HG02610 (cell line): ENCODE data around the gene AIFM2.
"Not testable (repeated sequence)": the region's sequence is repeated elsewhere in the genome, so short reads cannot be mapped to it uniquely, and the experiment has no call there.

Experiments used
- ATAC-seq: cut with Tn5 transposase; IDR thresholded peaks from one replicate; pipeline ENCODE4 v1.9.1; 2021; ENCODE audit warnings: mild to moderate bottlenecking, moderate library complexity; ENCODE audit not compliant: unreplicated experiment

AIFM2 gene

DNA sequence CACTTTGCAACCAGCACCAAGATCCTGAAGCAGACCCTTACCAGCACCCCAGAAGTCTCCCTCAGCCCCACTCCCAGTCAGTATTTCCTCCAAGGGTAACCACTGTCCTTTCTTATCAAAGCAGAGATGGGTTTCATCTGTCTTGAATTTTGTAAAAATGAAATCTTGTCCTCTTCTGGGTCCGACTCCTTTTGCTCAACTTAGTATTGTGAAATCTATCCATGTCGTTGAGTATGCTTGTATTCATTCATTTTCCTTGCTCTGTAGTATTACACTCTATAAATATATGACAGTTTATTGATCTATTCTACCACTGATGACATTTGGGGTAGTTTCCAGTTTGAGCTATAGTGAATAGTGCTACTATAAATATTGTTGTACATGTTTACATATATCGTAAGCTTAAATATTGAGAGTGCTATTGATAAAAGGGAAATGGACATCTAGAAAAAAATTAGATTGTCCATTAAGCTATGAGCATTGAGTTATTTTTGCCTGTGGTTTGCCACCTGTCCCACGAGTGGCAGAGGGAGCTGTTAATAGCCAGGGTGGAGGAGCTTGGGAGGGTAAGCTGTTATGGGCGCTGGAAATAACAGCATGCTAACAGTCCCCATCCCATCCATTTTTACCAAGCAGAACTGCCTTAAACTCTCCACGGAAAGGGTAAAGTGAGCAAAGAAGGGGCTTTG lies 36.5 kb downstream of the AIFM2 start:
- ATAC-seq = no peak

GRCh38 chr10:70094250-70094649 lies 38.4 kb downstream of the AIFM2 start:
- ATAC-seq = no peak

DNA sequence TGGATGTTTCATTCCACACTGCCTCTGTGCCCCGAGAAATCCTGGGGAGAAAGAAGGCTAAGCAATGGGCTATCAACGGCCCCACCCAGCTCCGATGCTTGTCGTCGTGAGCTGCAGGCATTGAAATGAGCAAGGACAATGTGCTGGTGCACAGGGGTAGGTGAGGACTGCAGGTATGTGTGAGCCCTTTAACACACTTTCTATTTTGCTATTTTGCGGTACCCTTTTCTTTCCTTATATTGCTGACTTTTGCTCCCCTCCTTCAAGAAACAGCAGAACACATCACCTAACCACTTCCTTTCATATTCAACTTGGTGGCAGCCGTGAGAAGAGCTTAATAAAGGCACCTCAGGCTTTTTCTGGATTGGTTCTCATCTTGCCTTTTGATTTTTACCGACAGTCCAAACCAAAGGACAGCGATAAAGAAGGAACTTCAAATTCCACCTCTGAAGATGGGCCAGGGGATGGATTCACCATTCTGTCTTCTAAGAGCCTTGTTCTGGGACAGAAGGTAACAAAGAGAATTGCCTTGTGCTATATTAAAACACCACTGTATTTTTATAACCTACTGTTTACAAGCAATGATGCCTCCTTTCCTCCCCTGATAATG lies 39.2 kb downstream of the AIFM2 start:
- ATAC-seq = no peak

- ATAC-seq = no peak
Measured at GRCh38 chr10:70092389-70092718, 40.3 kb downstream of the AIFM2 start.

GRCh38 chr10:70090951-70091350 lies 41.7 kb downstream of the AIFM2 start:
- no peak for ATAC-seq

- ATAC-seq = no peak
Measured at GRCh38 chr10:70090013-70090412, 42.6 kb downstream of the AIFM2 start.

DNA sequence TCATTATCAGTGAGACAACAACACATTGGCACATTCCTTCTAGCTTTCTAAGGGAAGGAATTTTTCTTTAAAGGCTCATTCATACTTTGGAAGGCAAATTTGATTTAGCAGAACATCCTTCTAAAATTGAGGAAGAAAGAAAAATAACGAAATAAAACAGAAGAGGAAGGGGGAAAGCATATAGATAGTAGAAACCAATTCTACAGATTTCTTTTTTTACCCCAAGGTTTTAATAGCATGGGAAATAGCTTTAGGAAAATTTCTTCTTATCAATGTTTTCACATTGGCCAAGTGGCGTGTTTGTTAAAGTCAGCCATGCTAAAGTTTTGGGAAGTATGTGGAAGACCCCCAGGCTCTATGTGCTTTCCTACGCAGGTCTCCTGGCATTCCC lies 44.3 kb downstream of the AIFM2 start:
- no peak for ATAC-seq

DNA sequence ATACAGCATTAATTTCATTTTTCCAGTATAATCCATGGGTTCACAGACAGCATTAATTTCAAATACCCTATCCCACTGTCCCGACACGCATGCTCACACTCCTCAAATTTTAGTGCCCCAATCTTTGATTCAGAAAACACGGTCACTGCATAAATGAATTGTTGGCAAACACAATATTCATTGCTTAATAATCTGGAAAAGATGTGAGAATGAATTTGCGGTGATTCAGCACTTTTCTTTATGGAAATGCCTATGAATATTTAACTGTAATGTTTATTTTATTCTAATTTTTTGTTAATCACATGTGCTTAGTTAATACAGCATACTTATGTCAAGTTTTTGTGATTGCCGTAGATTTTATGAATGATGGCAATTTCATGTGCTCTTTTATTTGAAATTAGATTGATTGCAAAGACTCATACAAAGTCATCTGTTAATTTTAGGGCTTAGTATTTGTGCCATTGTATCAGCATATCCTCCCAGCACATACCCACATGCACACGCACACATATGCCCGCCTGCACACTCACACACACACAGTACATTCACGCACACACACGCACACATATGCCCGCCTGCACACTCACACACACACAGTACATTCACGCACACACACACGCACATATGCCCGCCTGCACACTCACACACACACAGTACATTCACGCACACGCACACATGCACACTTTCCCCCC lies 44.9 kb downstream of the AIFM2 start:
- no peak for ATAC-seq

DNA sequence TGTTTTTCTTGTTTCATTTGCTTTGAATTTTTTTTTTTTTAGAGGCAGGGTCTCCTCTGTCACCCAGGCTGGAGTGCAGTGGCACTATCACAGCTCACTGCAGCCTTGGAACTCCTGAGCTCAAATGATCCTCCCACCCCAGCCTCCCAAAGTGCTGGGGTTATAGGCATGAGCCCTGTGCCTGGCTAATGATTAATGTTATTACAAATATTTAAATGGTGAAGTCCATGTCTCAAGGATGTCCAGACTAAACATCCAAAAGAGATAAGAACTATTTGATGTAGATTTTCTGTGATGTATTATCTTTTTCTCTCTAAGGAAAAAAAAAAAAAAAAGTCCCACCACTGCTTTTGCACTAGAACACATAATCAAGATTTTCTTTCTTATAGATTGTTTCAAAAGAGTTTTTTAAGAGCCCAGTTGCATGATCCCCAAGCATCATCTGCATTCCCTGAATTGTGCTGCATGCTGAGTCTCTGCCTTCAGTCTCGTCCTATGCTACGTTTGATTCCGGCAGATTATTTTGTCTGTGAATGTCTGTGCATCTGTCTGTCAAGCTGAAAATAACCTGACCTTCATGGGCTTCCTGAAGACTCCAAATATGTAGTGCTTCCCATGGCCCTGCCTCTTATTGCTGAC lies 46.5 kb downstream of the AIFM2 start:
- no peak for ATAC-seq

- ATAC-seq = no peak
Measured at GRCh38 chr10:70084189-70084588, 48.4 kb downstream of the AIFM2 start.

- not testable (repeated sequence) for ATAC-seq
Measured at GRCh38 chr10:70080789-70081188, 51.8 kb downstream of the AIFM2 start.

- no peak for ATAC-seq
Measured at GRCh38 chr10:70078937-70079336, 53.7 kb downstream of the AIFM2 start.

- no peak for ATAC-seq
Measured at GRCh38 chr10:70078329-70078728, 54.3 kb downstream of the AIFM2 start.

DNA sequence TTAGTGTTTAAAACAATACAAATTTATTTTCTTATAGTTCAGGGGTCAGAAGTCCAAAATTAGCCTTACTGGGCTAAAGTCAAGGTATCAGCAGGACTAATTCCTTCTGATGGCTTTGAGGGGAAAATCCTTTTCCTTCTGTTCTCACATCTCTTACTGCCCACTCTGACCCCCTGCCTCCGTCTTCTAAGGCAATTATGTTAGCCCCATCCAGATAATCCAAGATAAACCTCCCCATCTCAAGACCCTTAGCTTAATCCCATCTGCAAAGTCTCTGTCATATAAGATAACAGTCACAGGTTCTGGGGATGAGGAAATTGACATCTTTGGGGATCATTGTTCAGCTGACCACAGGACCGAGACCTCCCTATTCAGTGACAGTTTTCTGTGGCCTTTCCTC lies 57.7 kb downstream of the AIFM2 start:
- ATAC-seq = no peak

GRCh38 chr10:70074165-70074564 lies 58.5 kb downstream of the AIFM2 start:
- ATAC-seq = no peak

DNA sequence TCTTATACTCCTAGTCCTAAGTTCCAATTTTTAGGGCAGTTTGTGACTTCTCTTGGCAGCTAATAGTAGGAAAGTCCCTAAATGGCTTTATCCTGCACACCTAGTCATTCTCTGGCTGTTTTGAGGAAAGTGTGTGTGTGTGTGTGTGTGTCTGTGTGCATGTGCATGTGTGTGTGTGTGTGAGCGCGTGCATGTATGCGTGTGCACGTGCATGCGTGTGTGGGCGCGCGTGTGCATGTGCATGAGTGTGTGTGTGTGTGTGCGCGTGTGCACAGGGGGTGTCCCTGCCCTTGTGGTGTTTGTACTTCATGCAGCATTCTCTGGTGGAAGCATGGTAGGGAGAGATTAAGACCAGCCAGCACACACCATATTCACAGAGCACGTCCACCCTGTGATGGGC lies 61.8 kb downstream of the AIFM2 start:
- no peak for ATAC-seq

GRCh38 chr10:70069346-70069745 lies 63.3 kb downstream of the AIFM2 start:
- no peak for ATAC-seq

GRCh38 chr10:70068925-70069324 lies 63.7 kb downstream of the AIFM2 start:
- ATAC-seq = no peak

DNA sequence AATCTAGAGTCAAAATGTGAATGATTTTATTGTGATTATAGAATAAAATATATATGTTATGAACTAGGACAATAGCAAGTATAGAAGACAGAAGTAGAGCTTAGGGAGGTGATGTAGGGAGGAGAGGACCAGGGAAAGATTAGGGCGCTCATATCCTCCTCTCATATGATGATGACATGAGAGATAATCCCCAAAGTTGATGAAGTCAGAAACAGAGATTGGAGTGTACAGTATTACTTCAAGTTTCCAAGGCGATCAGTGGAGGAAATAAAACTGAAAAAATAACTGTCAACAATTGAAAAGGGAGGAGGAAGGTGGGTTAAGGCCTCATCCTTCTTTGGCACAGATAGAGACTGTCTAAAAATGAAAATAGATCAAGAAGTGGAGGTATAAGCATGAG lies 65.0 kb downstream of the AIFM2 start:
- ATAC-seq = no peak

DNA sequence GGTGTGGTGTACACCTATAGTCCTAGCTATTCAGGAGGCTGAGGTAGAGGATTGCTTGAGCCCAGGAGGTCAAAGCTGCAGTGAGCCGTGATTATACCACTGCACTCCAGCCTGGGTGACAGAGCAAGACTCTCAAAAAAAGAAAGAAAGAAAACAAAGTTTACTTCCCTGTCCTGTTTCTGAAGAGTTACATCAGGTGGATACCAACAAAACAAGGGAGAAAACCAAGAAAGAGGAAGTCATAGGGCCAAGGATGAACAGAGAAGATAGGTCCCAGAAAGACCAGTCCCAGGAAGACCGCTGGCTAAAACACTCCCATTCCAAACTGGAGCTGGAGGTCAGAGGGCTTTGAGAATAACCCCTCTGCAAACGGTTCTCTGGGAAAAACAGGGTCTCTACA lies 66.4 kb downstream of the AIFM2 start:
- ATAC-seq = no peak

GRCh38 chr10:70064486-70064885 lies 68.1 kb downstream of the AIFM2 start:
- ATAC-seq = no peak
